CD4-positive, alpha-beta T cell treated with Interleukin-15 for 1 hour (primary cell): ENCODE data around the gene CUX1.
A peak's percentile ranks its signal among the peaks of the same experiment; 100 is the strongest.

Experiments used
- DNase-seq: peaks from one replicate; pipeline ENCODE4 v3.0.0-alpha.2; 2020

CUX1 gene

DNA sequence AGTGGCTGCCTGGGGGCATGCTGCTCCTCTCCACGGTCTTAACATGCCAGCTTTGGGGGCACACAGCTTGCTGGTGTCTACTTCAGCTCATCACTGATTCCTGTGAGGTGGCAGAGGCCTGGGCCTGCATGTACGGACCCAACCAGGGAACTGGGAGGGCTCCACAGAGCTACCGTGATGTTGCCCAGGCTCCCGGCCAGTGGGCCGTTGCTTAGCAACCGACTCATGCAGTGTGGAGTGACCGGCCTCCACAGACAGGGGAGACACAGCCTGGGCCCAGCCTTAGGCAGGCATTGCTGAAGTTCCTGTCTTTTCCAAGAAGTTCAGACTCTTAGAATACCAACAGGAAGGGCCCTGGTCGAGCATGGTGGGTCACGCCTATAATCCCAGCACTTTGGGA, 443.4 kb downstream of the CUX1 start:
- no peak for DNase-seq

DNA sequence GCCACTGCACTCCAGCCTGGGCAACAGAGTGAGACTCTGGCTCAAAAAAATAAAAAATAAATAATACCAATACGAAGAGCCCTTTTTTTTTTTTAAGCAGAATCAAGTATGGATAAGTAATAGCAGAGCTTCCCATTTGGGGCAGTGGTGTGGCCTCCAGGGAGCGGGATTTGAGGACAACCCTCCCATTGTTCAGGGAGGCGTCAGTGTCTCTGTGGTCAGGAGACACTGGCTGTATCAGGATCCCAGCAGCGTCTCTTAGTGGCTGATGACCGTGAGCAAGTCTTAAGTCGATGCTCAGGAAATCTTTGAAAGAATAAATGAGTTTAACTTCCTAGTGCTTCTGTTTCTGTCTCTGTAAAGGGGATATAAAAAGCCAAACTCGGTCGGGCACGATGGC, 444.0 kb downstream of the CUX1 start:
- no peak for DNase-seq

DNA sequence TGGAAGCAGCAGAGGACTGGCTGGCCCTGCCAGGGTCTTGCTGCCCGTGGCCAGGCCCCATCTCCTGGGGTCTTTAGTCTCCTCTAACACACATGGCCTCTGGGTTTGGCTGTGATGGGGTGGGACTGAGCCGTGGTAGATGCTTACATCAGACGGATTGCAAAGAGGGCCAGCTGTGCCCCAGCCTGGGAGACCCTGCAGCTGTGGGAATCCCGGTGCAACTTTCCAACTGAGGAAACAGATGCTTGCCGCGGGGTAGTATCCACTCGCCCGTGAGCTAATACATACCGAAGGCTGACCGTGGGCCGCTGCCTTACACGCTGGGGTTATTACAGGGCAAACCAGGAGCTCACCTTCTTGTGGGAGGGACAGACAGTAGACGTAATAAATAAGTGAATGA, 445.1 kb downstream of the CUX1 start:
- no peak for DNase-seq

DNA sequence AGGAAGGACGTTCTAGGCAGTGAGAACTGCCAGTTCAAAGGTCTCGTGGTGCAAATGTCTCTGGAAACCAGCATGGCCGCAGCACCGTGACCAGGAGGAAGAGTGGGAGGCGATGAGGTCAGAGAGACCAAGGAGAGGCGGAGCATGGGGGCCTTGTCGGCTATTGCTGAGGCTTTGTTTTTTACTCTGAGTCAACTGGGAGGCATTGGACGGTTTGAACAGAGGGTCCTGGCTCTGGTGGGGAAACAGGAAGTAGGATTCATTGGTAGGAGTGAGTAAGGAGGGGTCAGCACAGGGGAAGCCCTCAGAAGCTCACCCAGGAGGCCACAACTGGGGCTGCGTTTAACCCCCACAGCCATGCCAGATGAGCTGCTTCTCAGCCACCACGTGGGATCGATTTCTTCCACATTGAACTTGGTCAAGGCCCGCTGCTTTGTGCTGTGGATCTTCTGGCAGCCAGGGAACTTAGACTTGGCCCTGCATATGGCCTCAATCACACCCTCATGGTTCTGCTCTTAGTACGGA, 447.0 kb downstream of the CUX1 start:
- no peak for DNase-seq

DNA sequence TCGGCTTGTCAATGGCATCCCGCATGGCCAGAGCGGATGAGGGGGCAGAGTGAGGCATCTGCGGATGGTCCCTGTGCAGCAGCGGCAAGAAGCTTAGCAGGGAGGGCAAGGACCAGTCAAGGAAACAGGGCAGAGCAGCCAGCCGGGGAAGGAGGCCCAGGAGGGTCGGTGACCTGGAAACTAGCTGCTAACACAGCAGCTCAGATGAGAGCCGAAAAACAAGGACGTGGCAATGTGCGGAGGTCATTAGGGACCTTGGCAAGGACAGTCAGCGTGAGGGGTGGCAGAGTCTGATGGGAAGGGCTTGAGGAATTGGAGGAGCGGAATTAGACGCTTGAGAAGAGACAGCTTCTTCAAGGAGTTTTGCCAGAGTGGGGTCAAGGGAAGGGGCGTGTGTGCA, 449.1 kb downstream of the CUX1 start:
- DNase-seq = no peak

DNA sequence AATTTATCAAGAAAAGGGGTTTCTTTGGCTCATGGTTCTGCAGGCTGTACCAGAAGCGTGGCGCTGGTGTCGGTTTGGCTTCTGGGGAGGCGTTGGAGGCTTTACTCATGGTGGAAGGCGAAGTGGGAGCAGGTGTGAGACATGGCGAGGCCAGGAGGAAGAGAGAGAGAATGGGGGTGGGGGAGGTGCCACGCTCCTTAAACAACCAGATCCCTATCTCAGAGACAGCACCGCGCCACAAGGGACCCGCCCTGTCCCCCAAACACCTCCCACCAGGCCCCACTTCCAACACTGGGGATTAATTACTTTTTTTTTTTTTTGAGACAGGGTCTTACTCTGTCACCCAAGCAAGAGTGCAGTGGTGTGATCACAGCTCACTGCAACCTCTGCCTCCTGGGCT, 451.2 kb downstream of the CUX1 start:
- DNase-seq = no peak

DNA sequence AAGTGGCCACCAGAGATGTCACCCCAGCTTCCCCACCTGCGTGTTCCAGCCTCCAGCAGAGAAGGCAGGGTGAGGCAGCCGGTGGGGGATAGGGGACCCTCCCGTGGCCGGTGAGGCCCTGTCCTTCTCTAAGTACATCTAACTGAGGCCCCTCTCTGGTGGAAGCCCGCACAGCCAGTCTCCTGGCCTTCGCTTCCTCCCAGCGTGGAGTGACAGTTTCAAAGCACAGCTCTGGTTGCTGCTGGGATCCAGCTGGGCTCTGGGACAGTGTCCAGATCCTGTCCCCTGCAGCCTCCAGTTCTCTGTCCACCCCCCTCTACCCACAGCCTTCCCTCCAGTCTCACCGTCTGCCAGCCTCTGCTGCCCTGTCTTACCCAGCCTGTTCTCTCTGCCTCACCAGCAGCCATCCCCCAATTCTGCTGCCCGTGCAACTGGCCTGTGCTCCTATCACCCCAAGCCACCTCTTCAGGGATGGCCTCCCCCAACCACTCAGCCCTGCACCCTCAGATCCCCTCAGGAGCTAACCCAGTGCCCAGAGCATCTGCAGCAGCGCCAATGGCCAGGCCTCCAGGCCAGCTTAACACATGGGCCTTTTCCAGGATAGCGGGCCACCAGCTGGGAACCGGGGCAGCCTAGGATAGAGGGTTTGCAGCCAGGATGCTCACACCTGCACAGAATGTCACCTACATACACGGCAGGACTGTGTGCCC, 452.9 kb downstream of the CUX1 start:
- DNase-seq = no peak

DNA sequence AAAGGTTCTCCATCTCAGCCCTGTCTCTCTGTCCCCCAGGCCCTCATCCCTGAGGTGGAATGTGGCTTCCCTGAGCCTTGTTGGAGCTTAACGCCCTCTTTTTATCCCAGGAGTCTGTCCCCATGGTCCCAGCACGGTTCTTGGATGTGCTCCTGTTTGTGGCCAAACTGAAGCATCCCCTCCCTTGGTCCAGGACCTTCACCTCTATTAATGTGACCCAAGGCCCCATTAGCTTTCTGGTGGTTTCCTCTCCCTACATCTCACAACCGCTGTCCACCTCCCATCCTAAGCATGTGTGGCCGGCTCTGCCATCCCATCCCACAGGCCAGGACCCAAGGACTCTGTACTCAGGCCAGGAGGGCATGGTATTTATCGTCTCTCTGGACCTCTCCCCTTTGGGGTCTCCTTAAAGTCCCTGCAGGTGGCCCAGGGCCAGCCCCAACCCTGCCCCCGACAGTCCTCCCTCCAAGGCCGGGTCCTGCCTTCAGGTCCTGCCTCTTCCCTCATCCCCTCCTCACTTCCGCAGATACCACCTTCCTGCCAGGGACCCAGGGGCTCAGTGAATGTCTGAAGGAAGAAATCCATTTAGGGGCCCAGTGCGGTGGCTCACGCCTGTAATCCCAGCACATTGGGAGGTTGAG, 453.9 kb downstream of the CUX1 start:
- DNase-seq = no peak

DNA sequence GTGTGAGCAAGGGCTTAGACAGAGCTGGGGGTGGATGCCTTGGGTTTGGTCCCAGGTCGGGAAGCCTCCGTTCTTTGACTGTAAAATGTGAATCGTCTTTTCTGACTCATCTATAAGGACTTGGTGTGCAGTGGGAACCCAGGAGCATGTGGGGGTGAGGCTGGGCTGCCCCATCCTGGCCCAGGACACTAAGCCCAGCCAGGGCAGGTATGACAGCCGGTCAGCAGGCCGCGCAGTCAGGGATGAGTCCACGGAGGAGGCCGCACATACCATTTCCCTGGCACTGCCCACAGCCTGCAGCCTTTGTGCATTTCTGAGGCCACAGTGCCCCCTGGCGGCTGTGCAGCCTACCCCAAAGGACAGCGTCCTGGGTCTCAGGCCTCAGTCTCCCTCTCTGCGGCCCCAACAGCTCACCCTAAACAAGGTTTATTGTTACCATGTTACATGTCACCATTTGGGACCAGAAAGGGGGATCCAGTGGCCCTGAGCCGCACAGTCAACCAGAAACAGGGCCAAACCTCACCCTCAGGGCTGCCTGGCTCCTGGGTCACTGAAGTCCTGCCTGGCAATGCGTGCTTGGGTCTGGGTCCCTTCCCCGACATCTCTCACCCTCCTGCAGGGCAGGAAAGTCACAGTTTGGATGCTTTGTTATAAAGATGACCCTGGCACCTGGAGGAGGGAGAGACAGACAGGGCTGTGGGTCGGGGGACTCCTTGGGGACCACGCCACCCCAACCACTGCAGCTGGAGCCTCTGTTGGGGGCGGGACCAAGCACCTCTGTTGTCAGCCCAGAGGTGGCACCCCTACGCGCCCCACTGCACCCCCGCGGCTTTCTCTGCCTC, 454.9 kb downstream of the CUX1 start:
- peak; percentile 53 for DNase-seq

DNA sequence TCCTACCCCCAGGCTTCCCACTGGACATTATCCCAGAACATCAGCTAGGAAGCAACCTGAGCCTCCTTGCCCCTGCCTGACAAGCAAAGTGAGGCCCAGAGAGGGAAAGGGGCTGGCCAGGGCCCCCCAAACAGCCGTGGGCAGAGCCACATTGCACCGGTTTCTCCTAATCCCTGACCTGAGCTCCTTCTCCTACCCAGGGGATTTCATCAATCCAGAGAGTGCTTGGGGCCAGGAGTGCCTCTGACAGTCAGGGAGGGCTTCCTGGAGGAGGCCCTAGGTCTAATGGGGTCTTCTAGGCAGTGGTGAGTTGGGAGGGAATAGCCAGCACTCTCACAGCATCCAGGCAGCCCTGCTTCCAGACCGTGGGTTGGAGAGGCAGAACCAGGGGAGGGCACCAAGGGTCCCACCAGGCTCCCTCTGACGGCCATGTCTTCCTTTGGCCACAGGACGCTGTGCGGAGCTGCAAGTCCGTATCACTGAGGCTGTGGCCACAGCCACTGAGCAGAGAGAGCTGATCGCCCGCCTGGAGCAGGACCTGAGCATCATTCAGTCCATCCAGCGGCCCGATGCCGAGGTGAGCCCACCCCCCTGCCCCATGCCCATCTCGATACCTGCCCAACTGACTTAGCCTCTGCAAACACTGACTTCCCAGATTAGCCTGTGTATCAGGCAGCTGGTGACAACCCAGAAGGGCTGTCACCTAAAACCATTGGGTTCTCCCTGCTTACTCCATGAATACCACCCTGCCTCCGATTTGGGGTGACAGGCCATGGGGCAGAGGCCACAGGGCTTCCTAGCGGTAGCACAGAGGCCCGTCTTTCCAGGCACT, 455.7 kb downstream of the CUX1 start:
- DNase-seq = no peak

DNA sequence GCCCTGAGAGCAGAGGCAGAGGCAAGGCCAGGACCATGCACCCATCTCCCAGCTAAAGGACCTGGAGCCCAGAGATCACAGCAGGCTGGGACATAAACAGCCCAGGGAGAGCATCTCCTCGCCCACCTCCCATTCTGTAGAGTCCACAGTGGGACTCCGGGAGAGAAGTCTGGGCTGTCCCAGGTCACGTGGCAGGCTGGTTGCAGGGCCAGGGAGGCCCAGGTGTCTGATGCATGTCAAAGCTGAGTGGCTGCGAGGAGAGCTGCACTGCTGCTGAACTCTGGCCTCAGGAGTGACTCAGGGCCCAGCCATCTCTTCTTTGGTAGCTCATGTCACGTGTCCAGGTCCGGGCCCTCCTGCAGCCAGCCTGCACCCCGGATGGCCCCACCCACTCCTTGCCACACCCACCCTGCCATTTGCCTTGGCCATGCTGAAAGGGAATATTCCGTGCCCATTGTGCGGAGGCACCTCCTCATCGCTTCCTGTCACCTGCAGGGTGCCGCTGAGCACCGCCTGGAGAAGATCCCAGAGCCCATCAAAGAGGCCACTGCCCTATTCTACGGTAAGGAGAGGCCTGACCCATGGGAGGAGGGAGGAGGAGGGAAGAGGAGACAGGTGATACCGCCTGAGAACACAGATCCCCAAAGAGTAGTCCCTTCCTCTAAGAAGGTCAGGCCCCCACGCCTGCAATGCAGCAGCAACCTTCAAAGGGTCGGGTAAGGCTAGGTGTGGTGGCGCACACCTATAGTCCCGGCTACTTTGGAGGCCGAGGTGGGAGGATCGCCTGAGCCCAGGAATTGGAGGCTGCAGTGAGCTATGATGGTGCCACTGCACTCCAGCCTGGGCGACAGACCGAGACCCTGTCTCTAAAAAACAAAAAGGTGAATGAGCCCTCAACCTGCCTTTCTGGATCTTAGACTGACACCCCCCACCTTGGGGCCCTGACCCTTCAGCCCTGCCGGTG, 456.6 kb downstream of the CUX1 start:
- DNase-seq = no peak

DNA sequence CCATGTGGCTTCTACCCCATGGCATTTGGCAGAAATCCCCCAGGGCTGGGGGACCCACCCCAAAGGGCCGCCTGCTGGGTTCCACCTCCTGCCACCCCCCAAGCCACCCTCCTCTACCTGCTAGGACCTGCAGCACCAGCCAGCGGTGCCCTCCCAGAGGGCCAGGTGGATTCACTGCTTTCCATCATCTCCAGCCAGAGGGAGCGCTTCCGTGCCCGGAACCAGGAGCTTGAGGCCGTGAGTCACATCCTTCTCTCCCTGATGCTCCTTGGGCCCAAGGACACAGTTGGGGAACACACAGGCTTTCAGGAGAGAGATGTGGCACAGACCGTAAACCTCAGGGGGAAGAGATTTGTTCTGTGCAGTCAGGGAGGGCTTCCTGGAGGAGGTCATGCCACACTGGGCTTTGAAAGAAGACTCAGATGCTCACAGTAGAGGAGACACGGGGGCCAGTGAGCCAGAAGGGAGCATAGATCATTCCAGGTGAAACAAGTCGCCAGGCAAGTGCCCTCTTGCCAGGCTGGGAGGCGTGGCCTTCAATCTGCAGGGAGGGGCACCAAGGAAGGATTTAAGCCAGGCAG, 457.8 kb downstream of the CUX1 start:
- no peak for DNase-seq

DNA sequence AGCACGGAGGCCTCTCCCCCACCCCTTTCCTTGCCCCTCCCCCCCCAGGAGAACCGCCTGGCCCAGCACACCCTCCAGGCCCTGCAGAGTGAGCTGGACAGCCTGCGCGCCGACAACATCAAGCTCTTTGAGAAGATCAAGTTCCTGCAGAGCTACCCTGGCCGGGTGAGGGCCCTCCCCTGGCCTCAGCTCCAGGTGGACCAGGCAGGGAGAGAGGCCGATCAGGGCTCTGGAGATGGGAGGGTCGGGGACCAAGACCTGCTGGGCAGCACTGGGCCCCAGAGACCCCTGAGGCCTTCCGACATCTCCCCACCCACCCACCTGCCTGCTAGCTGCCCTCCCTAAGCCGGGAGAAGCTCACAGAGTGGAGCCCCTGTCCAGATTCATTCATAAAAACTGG, 460.5 kb downstream of the CUX1 start:
- DNase-seq = no peak

DNA sequence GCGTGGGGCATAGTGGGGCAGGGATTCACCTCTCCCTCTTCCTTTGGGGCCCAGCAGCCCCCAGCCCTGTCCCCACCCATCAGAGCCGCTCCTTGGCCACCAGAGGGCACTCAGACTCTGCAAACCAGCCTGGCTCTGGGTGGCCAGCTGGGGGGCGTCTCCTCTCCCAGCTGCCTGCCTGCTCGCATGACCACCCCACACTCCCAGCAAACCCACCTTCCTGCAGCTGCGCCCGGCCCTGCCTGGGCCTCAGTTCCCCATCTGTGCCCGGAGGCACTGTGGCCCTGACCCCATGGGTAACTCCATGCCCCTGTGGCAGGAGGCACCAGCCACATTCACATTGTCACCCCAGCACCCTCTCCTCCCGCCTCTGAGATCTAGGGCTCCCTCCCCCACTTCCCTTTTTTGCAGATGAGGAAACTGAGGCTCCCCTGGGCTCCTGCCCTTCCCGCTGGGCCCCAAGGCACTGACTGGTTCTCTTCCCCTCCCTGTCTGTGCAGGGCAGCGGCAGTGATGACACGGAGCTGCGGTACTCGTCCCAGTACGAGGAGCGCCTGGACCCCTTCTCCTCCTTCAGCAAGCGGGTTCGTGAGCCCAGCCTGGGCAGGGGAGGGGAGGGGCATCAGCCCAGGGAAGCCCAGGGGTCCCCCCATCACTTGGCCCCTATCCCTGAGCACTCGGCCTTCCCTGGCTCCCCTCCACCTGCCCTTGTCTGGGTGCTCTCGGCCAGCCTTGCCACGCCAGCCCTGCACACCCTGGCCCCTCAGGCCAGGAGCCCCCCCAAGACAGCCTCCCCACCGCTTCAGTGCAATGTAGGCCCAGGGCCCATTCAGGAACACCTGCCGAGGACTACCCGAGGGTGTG, 462.3 kb downstream of the CUX1 start:
- peak; percentile 70 for DNase-seq

DNA sequence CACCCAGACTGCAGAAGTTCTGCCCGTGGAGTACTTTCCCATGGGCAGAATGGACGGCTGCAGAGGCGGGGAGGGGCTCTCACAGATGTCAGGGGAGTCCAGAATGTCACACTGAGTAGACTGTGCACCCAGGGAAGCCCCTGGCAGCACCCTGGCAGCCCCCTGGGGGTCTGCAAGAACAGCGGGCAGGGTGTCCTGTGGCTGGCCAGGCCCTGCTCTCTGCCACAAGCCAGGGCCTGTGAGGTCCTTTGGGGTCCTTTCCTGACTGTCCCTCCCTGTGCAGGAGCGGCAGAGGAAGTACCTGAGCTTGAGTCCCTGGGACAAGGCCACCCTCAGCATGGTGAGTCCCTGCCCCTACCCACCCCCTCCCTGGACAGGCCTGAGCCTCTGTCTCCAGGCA, 463.1 kb downstream of the CUX1 start:
- DNase-seq = no peak

DNA sequence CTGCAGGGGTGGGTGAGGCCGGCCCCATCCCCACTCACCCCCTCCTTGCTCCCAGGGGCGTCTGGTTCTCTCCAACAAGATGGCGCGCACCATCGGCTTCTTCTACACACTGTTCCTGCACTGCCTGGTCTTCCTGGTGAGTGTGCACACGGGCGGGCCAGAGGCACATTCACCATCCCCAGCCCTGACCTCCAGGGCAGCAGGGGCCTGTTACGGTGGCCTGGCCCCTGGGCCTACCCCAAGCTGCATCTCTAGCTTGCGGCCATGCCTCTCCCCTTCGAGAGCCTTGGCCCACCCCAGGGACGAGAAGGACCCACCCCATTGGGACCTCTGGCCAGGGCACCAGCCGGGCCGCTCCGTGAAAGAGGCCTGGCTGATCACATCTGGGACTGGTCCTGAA, 464.4 kb downstream of the CUX1 start:
- no peak for DNase-seq

DNA sequence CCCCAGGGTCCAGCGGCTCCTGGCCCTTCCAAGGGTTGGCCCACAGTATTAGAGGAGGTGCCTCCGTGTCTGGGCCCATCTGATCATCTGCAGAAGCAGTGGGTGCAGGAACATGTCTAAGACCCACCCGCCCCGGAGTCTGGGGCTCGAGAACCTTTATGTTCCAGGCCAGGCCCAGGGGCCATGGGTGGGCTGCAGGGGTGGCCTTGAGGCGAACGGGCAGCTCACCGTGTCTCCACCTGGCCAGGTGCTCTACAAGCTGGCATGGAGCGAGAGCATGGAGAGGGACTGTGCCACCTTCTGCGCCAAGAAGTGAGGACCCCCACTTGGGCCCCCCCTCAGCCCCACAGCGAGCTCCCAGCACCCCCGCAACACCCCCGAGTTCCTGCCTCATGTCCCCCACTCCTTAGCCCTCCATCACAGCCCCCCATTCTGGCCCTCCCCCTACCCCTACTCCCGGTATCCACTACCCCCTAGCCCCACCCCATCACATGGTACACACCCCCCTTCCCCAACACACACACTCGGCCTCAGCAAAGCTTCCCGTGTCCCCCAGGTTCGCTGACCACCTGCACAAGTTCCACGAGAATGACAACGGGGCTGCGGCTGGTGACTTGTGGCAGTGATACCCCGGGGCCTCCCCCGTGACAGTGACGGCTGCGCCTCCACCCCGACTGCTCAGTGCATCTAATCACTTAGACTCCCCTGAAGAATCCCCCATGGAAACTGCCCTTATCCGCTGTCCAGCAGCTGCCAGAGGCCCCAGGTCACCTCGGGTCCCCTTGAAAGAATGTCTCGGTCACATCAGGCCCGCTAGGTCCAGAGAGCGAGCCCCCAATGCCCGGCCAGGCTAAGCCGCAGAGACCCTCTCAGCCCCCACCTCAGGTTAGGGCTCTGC, 465.3 kb downstream of the CUX1 start:
- no peak for DNase-seq

DNA sequence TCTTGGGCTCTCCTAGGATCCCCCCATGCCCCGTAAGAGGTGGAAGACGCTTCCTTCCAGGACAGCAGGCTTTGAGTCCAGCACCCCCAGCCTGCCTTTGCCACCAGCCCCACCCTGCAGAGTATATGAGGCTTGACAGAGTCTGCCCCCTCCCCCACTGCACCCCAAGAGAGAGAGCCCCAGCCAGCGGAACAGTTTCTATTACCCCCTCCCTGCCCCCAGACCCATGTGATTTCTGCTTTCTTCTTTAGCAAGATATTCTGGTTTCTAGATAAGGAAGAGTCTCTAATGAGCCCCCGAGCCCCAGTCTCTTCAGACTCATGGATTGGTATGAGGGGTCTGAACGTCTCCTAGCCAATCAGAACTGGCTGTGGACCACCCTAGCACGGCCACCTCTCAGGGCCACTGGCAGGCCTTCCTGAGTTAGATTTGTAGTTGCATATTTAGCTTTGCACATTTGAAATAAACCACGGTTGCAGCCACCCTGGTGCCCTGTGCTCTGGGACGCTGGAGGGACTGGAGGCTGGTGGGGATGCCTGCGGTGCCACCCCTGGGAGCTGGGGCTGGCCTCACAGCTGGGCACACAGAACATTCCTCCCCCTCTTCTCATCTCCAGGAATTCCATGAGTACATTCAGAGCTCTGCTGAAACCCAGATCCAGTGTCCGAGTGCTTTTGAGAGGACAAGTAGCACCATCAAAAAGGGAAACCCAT, 466.2 kb downstream of the CUX1 start:
- DNase-seq = no peak
